ENCODE measurements around the gene TACC2.

GRCh38 chr10:122293156-122293960 is 304.4 kb downstream of the TACC2 start:
- TF ChIP-seq ZFP3 (CRISPR knock-in tag; IDR thresholded peaks at IDR 0.05): no peak
- TF ChIP-seq GLIS3 (CRISPR knock-in tag; IDR thresholded peaks at IDR 0.05): no peak
- no peak for TF ChIP-seq PATZ1 (CRISPR knock-in tag; IDR thresholded peaks at IDR 0.05; ENCODE audit: borderline replicate concordance)
- no peak for TF ChIP-seq CREB5 (CRISPR knock-in tag; IDR thresholded peaks at IDR 0.05; ENCODE audit: low read depth)
- no peak for TF ChIP-seq ARNTL (CRISPR knock-in tag; IDR thresholded peaks at IDR 0.05; ENCODE audit: borderline replicate concordance, low read depth)
- no peak for TF ChIP-seq SNAI2 (CRISPR knock-in tag; IDR thresholded peaks at IDR 0.05)

Measured in SK-N-SH treated with all-trans-retinoic acid at 6 μM for 48 hours (cell line).